K562 (cell line): Measurements from ENCODE around the gene UMAD1. TPM values are rescaled to one million over a fixed set of nuclear protein-coding genes. Genes with fewer than 3 reads are reported as not detected.

Experiments
- ATAC-seq: fragments of 200-7000 bp; cut with Tn5 transposase; 3 replicates; pipeline ENCODE4 v1.9.1; 2020; ENCODE audit warnings: moderate library complexity
- BruUV-seq: library from RNA; stranded (reverse); fragments of 400-500 nt; replicated peaks from 2 replicates; lab custom pipeline; 2021; lab: Mats Ljungman, UMichigan
- CTCF ChIA-PET: fragments of 300-600 bp; formaldehyde crosslinking; extraction: SDS; loops from one replicate; lab custom pipeline; 2021; ENCODE audit warnings: low intra/inter-chr PET ratio; lab: Yijun Ruan, JAX
- POLR2A ChIA-PET: fragments of 300-600, 350-650 bp; sonication (Branson Sonifier 250); formaldehyde crosslinking; extraction: SDS; loops from one replicate; lab custom pipeline; 2021; ENCODE audit warnings: antibody characterized with exemption, inconsistent platforms; lab: Yijun Ruan, JAX
- DNase-seq, 4 experiments: peaks; one replicate each; pipeline versions ENCODE4 v3.0.0 to v3.0.0-alpha.2; 2011 to 2018; ENCODE audit warnings: low spot score in 3 of 4, mixed read lengths in 3 of 4; ENCODE audit errors: extremely low read depth in 1 of 4
- FAIRE-seq: peaks from 2 replicates; lab custom pipeline; 2011; peaks lifted over from hg19 to GRCh38; lab: Jason Lieb, UNC
- H2AFZ ChIP-seq: 2 replicates; pipeline ENCODE4 v1.6.0; 2011; ENCODE audit warnings: low read depth, low read length, control low read depth, inconsistent platforms
- H3K27ac ChIP-seq: fragments of 200-600 bp; 3 replicates; pipeline ENCODE4 v1.8.0; 2011; ENCODE audit warnings: low read depth, mild to moderate bottlenecking, control low read depth, inconsistent platforms, low read length, moderate library complexity, mixed read lengths; ENCODE audit errors: extremely low read depth
- H3K27me3 ChIP-seq, 2 experiments: fragments of 300-600 bp in 1 of 2; 2 replicates in 1 of 2; 3 replicates in 1 of 2; pipeline versions ENCODE4 v1.6.0 to v1.8.0; 2011; ENCODE audit warnings: inconsistent platforms in 2 of 2, low read length in 2 of 2, mild to moderate bottlenecking in 1 of 2, mixed read lengths in 1 of 2, moderate library complexity in 1 of 2; ENCODE audit not compliant: control insufficient read depth in 2 of 2, insufficient read depth in 2 of 2
- H3K36me3 ChIP-seq: fragments of 300-600 bp; 3 replicates; pipeline ENCODE4 v1.8.0; 2011; ENCODE audit warnings: mild to moderate bottlenecking, low read length, inconsistent platforms; ENCODE audit not compliant: control insufficient read depth, insufficient read depth
- H3K4me1 ChIP-seq, 2 experiments: fragments of 200-600 bp in 1 of 2; replicated peaks in 1 of 2; 2 replicates in 1 of 2; 3 replicates in 1 of 2; pipeline versions ENCODE4 v1.5.1 to v1.8.0; 2011; ENCODE audit warnings: inconsistent platforms in 2 of 2, low read length in 2 of 2, mild to moderate bottlenecking in 1 of 2, mixed read lengths in 1 of 2, moderate library complexity in 1 of 2; ENCODE audit not compliant: control insufficient read depth in 2 of 2, insufficient read depth in 2 of 2
- H3K4me2 ChIP-seq: 2 replicates; pipeline ENCODE4 v1.6.1; 2011; ENCODE audit warnings: low read length, control low read depth, inconsistent platforms, mixed read lengths; ENCODE audit not compliant: insufficient read depth
- H3K4me3 ChIP-seq: fragments of 200-600 bp; sonication (generic), shearing (Covaris generic); 2 replicates; pipeline ENCODE4 v1.5.1; 2016; ENCODE audit warnings: control low read depth, inconsistent platforms
- H3K79me2 ChIP-seq: fragments of 200-600 bp; 3 replicates; pipeline ENCODE4 v1.8.0; 2011; ENCODE audit warnings: low read length, inconsistent platforms; ENCODE audit not compliant: control insufficient read depth, insufficient read depth
- H3K9ac ChIP-seq, 2 experiments: 2 replicates each; pipeline versions ENCODE4 v1.6.0 to v1.6.1; 2011; ENCODE audit warnings: low read depth in 2 of 2, low read length in 2 of 2, control low read depth in 1 of 2, inconsistent platforms in 1 of 2, mild to moderate bottlenecking in 1 of 2, mixed read lengths in 1 of 2; ENCODE audit not compliant: insufficient read depth in 1 of 2
- H3K9me1 ChIP-seq: one replicate; pipeline ENCODE4 v1.6.0; 2011; ENCODE audit warnings: inconsistent platforms, mild to moderate bottlenecking, low read length, moderate library complexity; ENCODE audit not compliant: control insufficient read depth, insufficient read depth
- H3K9me3 ChIP-seq: replicated peaks from 2 replicates; pipeline ENCODE4 v1.5.1; 2011; ENCODE audit warnings: low read depth, low read length, inconsistent platforms; ENCODE audit not compliant: control insufficient read depth, insufficient read depth
- H4K20me1 ChIP-seq: replicated peaks from 2 replicates; pipeline ENCODE4 v1.6.1; 2011; ENCODE audit warnings: low read length, inconsistent platforms, mixed read lengths; ENCODE audit not compliant: control insufficient read depth, insufficient read depth
- HNRNPK ChIP-seq: fragments of 200-400 bp; formaldehyde crosslinking; IDR thresholded peaks from one replicate; pipeline ENCODE4 v1.6.1; 2018; ENCODE audit warnings: mild to moderate bottlenecking, low read depth, low read length; ENCODE audit not compliant: poor library complexity, severe bottlenecking
- KAT8 ChIP-seq: fragments of 450-650 bp; IDR thresholded peaks from 2 replicates; pipeline ENCODE4 v1.6.1; 2016; ENCODE audit warnings: low read depth, mild to moderate bottlenecking
- NFIC ChIP-seq: fragments of 450-650 bp; IDR thresholded peaks from 2 replicates; pipeline ENCODE4 v1.6.1; 2017; ENCODE audit warnings: mild to moderate bottlenecking, inconsistent platforms
- TEAD2 ChIP-seq: fragments of 450-650 bp; IDR thresholded peaks from 2 replicates; pipeline ENCODE4 v1.6.1; 2016; ENCODE audit warnings: missing genetic modification characterization, control low read depth, missing compliant biosample characterization
- TFAM ChIP-seq: fragments of 250-450 bp; sonication (Bioruptor Pico); conservative IDR thresholded peaks from 2 replicates; pipeline ENCODE4 v1.5.0; 2021; ENCODE audit warnings: mild to moderate bottlenecking, moderate library complexity
- ZFP91 ChIP-seq: sonication (generic); formaldehyde crosslinking; IDR thresholded peaks from 2 replicates; pipeline ENCODE4 v1.8.0; 2022; ENCODE audit warnings: mild to moderate bottlenecking, missing genetic modification reagents
- WGBS: fragments of 100-300 bp; shearing (Covaris generic); methylation state at CpG from one replicate; pipeline ENCODE4 v1.1.6; 2016; ENCODE audit warnings: low coverage, mixed read lengths; ENCODE audit not compliant: insufficient coverage; ENCODE audit errors: missing lambda C conversion rate; 5-methylcytosine and 5-hydroxymethylcytosine counted together
- in situ Hi-C: fragments of 300-500 bp; cut with MboI; formaldehyde crosslinking; loops from 4 replicates; pipeline ENCODE4 v1.15.0; 2018; ENCODE audit warnings: inconsistent platforms, mixed read lengths
- intact Hi-C: fragments of 100-400 bp; cut with micrococcal nuclease; formaldehyde crosslinking; loops from 2 replicates; pipeline ENCODE4 v1.14.2; 2022
- polyA plus RNA-seq, 8 experiments: library from polyadenylated mRNA; depleted of rRNA in 4 of 8; stranded (reverse) in 5 of 8; unstranded in 3 of 8; fragments of >200 nt; fragmentation: Nextera tagmentation in 2 of 8; fragmentation: Illumina TruSeq in 1 of 8; extraction: Ambion mirVana in 2 of 8; extraction: Trizol in 1 of 8; gene quantifications; 2 replicates each; pipeline versions ENCODE4 v1.2.1 to v1.2.3, GENCODE V29; 2011 to 2014; ENCODE audit warnings: inconsistent platforms in 1 of 8, missing spikeins in 1 of 8
- total RNA-seq, 7 experiments: library from RNA; depleted of rRNA in 6 of 7; stranded (reverse); fragments of >200 nt in 6 of 7; fragmentation: Illumina TruSeq in 2 of 7; extraction: Trizol in 2 of 7; gene quantifications; 2 replicates each; pipeline versions ENCODE4 v1.2.1 to v1.2.3, GENCODE V29; 2011 to 2021; ENCODE audit warnings: low replicate concordance in 1 of 7
- TF ChIP-seq, protein P1 (sequence below): fragments of 250-450 bp; sonication (Bioruptor Pico); IDR thresholded peaks from 2 replicates; pipeline ENCODE4 v1.8.0; 2022; ENCODE audit warnings: moderate library complexity, mild to moderate bottlenecking, inconsistent platforms

The UMAD1 gene
- total and polyA plus RNA-seq, 9 of the 15 experiments (the other 6 are each of a cell fraction or from before 2014, with no cell fraction given) = 9.0 to 26.7 (median 13.3) TPM

GRCh38 chr7:7650682-7651206, 10.2 kb downstream of the UMAD1 start:
- H3K27me3 ChIP-seq = no peaks in the 10 kb centered on the region
- DNase-seq (no peak), FAIRE-seq (no peak)
- peaks cover 19% of the 10 kb centered on the region; the same call in 2 of the 3 replicates for H3K79me2 ChIP-seq
- H2AFZ ChIP-seq = no peak overlapping the region
- WGBS = 45% methylated on average over 2 of the region's 2 CpGs
- no peak overlapping the region for H3K27ac ChIP-seq
- H3K4me2 ChIP-seq = no peak overlapping the region
- no peaks in the 10 kb centered on the region for H3K9me1 ChIP-seq
- in situ Hi-C loops = no loop called here
- BruUV-seq = no TSS peak
- POLR2A ChIA-PET = no interaction called here
- H3K9me3 ChIP-seq = no peaks in the 10 kb centered on the region
- no peak overlapping the region for H3K4me3 ChIP-seq
- TF ChIP-seq KAT8 = no peak
- TF ChIP-seq TEAD2 (tag) = no peak
- TF ChIP-seq, protein P1, sequence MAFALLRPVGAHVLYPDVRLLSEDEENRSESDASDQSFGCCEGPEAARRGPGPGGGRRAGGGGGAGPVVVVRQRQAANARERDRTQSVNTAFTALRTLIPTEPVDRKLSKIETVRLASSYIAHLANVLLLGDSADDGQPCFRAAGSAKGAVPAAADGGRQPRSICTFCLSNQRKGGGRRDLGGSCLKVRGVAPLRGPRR (CRISPR knock-in tag) = no peak
- TF ChIP-seq HNRNPK = no peak
- no peak for TF ChIP-seq NFIC
- no peak for TF ChIP-seq ZFP91 (CRISPR knock-in tag)
- no peak for TF ChIP-seq TFAM (CRISPR knock-in tag)
- TF ChIP-seq, all 486 proteins: peak for 0
- H4K20me1 ChIP-seq = no peaks in the 10 kb centered on the region
- CTCF ChIA-PET = no interaction called here
- intact Hi-C loops = no loop called here
- no peak overlapping the region for H3K9ac ChIP-seq
- H3K36me3 ChIP-seq = no peaks in the 10 kb centered on the region
- ATAC-seq = no peak
- H3K4me1 ChIP-seq = peaks cover 0 to 6% of the 10 kb centered on the region in 2 experiments; a peak in 2 of 5 replicates
